RCC 7860 (cell line): ENCODE data around the gene RGS19.
"Not testable (repeated sequence)": the region's sequence is repeated elsewhere in the genome, so short reads cannot be mapped to it uniquely, and the experiment has no call there.

Experiments used
- DNase-seq: peaks from one replicate; pipeline ENCODE4 v3.0.0-alpha.2; 2015; ENCODE audit warnings: low spot score
- FAIRE-seq: peaks from 2 replicates; lab custom pipeline; 2012; peaks lifted over from hg19 to GRCh38; lab: Jason Lieb, UNC

Gene RGS19

DNA sequence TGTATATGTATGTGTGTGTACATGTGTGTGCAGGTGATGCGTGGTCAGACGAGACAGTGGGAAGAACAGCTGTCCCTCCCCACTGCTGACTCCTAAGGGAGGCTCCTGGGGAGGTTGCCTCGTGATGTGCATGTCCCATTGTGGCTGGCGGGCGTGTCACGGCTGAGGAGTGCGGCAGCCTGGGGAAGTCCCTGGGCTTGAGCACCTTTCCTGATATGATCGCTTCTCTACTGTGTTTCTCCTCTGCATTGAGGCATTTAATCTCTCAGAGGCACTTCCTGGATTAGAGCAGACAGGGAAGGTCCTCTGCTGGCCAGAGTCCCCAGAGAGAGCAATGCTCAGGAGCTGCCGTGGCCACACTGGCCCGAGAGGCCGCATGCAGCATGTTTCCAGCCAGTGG lies 16.6 kb upstream of the RGS19 start:
- no peak for DNase-seq
- no peak for FAIRE-seq

DNA sequence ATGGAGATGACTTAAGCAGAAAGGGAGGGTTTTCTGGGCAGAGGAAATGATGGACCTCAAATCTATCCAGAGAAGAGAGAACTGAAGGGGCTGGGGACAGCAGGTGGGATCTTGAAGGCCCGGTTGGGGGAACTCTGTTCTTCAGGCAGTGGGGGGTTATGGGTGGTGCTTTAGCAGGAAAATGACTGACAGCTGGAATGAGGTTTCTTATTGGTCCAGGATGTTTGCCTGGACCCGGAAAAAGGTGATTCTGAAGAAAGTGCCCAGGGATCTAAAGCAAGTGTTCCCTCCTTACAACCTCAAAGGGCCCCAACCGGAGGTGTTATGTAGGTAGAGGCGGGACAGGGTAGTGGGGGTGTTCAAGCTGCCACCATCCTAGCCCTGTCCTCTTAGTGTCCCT lies 16.1 kb upstream of the RGS19 start:
- no peak for DNase-seq
- no peak for FAIRE-seq

DNA sequence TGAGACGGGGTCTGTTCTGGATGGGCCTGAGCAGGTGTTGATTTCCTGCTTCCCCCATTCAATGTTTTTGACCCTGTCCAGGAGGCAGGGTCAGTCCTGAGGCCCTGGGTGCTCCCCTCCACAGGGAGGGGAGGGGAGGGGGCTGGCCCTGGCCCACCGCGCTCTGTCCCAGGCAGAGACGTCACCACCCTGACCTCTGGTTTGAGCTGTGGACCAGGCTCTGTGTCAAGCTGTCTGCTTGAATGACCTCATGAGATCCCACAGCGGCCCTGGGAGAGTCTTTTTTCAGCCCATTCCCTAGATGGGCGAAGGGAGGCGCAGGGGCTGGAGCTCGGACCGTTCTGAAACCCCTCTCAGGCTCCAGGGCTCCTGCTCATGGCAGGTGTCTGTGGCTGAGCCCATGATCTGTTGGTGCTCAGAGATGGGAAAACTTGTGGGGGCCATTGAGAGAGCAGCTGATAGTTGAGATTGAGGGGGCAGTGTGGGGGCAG lies 13.7 kb upstream of the RGS19 start:
- no peak for DNase-seq
- FAIRE-seq = no peak

DNA sequence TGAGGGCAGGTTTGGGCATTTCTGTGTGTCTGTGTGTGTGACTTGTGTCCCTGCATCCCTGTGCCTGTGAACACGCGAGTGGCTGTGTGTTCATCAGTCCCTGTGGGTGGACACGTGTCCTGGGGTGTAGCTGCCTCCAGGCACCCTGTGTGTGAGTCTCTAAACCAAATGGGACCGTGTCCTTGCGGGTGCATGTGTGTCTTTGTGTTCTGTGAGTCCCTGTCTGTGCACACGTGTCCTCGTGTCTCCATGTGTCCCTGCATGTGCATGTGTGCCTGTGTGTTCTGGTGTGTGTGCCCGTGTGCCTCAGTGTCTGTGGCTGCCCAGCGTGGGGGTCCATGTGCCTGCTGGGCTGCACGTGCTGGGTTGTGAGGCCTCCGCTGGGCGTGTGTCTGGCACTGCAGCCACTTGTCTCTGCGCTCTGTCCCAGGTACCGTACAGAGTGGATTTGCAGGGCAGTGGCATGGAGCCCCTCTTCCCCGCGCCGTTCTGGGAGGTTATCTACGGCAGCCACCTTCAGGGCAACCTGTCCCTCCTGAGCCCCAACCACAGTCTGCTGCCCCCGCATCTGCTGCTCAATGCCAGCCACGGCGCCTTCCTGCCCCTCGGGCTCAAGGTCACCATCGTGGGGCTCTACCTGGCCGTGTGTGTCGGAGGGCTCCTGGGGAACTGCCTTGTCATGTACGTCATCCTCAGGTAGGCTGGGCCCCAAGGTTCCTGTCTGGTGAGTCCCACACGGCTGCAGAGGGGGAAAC lies 13.1 kb upstream of the RGS19 start:
- no peak for FAIRE-seq
- no peak for DNase-seq

DNA sequence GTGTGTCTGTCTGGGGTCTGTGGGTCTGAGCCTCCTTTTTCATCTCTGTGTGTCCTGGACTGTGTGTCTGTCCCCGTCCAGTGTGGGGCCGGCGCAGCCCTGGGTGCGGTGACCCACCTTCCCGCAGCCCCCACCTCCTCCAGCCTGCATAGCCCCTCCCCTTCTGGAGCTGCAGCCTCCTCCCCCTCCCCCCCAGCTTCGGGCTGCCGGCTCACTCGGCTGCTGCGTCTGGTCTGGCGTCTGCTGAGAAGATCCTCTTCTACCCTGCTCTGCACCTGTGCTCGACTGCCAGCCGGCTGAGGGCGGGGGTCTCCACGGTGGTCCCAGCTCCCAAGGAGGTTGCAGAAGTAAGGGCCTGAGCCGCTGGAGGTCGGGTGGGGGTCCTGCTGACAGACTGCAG lies 12.5 kb upstream of the RGS19 start:
- FAIRE-seq = no peak
- no peak for DNase-seq

DNA sequence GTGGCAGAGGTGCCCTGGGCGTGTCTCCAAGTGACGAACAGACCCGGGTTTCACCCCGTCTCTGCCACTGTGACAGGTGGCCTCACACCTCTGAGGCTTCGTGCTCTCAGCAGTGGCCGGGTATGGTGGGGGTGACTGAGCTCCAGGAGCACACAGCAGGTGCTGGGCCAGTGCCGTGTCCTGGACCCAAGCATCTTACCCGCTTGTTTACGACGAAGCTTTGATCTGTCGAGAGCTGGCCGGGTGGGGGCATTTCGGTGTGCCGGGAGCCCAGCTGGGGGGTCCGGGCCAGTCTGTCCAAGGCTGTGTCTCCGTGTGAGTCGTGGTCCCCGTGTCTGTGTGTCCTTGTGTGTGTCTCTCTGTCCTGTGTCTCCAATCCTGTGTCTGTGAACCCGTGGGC lies 12.0 kb upstream of the RGS19 start:
- FAIRE-seq = no peak
- DNase-seq = no peak

DNA sequence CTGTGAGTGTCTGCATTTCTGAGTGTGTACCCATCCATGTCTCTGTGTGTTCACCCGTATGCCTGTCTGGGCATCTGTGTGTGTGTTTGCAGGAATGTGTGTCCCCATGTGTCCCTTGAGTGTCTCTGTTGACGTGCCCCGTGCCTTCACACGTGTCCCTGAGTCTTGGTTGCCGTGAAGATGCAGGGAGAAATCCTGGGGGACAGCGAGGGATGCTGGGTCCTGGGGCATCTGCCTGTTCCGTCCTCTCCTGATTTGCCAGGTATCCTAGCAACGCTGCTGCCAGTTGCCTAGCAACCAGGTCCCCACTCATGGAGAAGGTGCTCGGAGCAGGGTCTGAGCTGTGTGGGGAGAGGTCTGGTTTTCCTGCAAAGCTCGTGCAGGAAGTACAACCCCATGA lies 10.8 kb upstream of the RGS19 start:
- DNase-seq (no peak), FAIRE-seq (no peak)

DNA sequence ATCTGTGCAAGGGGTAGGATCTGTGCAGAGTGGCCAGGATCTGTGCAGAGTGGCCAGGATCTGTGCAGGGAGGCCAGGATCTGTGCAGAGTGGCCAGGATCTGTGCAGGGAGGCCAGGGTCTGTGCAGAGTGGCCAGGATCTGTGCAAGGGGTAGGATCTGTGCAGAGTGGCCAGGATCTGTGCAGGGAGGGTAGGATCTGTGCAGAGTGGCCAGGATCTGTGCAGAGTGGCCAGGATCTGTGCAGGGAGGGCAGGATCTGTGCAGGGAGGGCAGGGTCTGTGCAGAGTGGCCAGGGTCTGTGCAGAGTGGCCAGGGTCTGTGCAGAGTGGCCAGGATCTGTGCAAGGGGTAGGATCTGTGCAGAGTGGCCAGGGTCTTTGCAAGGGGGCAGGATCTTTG lies 9.3 kb upstream of the RGS19 start:
- not testable (repeated sequence) for DNase-seq, FAIRE-seq

DNA sequence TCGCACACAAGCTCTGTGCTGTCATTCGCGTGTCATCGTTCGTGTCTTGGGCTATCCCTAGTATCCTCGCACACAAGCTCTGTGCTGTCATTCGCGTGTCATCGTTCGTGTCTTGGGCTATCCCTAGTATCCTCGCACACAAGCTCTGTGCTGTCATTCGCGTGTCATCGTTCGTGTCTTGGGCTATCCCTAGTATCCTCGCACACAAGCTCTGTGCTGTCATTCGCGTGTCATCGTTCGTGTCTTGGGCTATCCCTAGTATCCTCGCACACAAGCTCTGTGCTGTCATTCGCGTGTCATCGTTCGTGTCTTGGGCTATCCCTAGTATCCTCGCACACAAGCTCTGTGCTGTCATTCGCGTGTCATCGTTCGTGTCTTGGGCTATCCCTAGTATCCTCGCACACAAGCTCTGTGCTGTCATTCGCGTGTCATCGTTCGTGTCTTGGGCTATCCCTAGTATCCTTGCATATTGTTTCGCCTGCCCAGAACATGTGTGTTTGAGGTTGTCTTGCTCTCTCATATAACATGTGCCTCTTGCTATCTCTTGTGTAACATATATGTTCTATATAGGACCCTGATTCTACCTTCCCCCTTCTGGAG lies 8.0 kb upstream of the RGS19 start:
- FAIRE-seq, DNase-seq: not testable (repeated sequence)

DNA sequence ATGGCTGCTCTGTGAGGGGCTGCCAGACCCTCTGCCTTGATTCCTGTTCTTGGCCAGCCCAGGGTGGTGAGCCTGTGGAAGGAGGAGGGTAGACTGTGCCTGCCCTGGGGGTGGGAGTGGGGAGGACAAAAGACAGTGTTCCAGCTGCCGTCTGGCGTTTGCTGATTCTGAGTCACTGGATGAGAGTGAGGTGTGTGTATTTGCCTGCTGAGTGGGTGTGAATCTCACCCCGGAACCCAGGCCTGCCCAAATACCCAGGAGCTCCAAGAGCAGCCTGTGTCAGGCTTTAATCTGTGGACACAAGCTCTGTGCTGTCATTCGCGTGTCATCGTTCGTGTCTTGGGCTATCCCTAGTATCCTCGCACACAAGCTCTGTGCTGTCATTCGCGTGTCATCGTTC lies 7.5 kb upstream of the RGS19 start:
- DNase-seq (no peak), FAIRE-seq (no peak)

DNA sequence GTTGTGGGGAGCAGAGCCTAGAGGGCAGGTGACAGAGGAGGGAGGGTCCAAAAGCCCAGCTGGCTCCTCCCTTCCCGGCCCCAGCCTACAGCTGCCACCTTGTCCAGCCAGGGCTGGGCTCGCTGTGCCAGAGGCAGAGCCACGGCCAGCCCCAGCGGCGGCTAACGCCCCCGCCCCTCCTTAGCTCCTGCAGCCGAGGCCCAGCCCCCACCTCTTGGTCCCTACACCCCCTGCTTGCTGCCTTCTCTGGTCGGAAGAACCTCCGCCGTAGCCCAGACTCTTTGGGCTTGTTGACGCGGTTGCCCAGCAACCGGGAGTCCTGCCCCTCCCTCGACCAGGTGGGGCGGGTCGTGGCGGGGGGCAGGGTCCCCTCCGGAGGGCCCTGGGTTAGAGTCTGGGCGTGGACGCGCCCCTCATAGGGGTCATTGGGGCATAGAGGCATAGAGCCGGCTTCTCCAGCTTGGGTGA lies 5.4 kb upstream of the RGS19 start:
- DNase-seq (no peak), FAIRE-seq (no peak)

DNA sequence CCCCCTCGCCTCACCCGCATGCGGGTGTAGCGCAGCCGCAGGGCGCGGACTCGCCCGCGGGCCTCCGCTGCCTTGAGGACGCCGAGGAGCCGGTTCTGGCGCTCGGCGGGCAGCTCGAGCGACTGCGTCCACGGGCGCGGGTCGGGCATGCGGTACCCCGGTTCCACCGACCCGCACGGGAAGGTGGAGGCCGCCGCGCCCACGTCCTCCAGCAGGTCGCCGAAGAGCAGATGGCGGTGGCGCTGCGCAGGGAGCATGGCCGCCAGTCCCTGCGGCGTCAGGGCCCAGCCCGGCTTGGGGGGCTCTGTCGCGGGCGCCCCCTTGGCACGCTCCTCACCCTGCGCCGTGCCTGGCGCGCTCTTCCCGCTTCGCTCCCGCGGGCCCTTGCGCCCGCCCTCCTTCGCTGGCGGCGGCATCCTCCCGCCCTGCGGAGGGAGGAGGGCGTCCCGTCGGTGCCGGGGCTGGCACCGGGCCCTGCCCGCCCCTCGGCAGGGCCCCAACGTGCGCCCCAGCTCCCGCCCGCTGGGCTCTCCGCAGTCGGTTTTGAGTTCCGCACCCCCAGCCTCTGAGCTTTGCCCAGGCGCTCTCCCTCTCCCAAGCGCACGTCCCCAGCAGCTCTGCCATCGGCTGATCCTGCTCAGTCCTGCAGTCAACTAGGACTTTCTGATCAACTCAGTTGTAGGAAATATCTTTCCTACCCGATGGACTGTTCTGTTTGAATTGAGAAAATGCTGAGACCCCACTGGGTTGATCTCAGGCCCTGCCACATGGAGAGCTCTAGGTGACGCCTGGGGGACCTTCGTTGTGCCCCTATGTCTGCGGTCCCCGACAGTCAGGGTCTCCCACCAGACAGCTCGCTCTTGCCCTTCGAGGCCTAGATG lies 4.7 kb upstream of the RGS19 start, which contains the start of gene LKAAEAR1:
TSS of gene LKAAEAR1 (minus strand) at position 595 of the 881 bp plus-strand sequence. CDS start at position 416, 179 bp downstream.
- DNase-seq (no peak), FAIRE-seq (no peak)

DNA sequence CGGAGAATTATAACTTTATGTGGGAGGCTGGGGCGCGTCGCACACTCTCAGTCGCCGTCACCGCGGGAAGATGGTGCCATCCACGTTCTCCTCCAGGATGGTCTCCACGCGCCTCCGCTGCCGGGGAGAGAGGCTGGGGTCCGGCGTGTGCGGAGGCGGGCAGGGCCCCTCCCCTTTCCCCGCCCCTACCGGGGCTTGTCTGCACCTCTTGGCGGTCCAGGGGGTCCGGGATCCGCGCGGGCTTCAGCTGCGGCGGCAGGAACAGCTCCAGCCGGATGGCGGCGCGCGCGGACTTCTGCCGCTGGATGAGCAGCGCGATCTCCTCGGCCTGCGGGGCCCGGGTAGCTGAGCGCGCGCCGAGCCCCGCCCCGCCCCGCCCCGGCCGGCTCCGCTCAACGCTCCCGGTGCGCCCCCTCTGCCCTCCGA lies 4.1 kb upstream of the RGS19 start:
- DNase-seq (no peak), FAIRE-seq (no peak)

DNA sequence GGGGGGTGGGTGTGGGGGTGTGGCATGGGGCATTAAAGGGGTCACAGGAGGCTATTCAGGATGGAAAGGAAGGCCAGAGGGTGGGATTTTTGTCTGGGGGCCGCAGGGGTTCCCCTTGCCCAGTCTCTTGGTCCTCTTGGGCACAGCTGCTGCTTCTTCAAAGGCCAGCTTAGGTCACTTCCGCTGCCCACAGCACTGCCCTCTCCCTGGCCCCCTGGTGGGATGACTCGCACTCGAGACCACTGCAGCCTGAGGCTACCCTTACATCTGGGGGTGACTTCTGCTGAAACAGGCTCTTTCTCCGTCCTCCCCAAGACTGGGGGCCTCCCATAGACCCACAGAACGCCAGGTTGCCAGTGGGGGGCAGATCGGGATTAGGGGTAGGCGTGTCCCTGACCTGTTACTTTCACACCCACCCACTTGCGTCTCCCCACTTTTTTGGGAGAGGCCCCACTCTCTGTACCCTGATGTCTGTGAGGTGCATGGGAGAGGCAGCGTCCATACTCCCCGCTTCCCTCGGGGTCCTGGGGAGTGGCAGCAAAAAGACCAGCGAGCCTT lies 3.6 kb upstream of the RGS19 start:
- no peak for FAIRE-seq
- no peak for DNase-seq

DNA sequence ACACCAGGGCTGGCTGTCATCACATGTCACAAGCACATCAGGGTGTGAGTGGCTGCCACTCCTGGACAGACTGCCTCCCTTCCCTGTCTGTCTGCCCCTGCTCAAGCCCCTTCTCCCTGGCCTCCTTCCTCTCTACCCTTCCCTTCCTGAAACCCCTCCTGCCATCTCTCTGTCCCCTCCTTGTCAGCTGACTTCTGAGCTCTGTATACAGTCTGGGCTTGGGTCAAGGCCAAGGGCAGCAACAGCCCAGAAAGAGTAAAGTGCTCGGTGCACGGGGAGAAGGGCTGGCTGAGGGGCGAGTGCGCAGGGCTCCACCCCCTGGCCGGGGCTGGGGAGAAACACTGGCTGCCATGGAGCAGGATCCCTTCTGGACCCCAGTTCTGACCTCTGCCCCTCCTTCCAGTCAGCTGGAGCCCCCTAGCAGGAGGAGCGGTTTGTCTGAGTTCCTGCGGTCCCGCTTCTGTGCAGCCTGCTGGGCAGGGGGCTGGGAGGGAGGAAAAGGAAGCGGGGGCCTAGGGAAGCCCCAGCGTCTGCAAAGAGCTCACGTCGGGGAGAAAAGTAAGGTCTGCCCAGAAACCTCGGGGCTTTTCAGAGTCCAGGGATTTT lies 2.9 kb upstream of the RGS19 start:
- FAIRE-seq = no peak
- DNase-seq = no peak

DNA sequence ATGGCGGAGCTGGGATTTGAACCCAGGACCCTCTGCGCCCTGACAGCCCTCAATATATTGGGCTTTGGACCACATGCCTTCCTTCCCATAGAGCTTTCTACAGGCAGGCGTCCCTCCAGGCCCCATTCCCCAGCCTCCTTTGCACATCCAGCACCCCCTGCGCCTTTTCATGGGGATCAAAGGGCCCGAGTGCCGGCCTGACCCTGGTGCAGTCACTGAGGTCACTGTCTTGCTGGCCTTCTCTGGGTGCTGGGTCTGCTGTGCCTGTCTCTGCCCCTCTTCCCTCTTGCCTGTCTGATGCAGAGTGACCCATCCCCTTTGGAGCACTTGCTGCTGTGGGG lies 2.3 kb upstream of the RGS19 start:
- DNase-seq (no peak), FAIRE-seq (no peak)

DNA sequence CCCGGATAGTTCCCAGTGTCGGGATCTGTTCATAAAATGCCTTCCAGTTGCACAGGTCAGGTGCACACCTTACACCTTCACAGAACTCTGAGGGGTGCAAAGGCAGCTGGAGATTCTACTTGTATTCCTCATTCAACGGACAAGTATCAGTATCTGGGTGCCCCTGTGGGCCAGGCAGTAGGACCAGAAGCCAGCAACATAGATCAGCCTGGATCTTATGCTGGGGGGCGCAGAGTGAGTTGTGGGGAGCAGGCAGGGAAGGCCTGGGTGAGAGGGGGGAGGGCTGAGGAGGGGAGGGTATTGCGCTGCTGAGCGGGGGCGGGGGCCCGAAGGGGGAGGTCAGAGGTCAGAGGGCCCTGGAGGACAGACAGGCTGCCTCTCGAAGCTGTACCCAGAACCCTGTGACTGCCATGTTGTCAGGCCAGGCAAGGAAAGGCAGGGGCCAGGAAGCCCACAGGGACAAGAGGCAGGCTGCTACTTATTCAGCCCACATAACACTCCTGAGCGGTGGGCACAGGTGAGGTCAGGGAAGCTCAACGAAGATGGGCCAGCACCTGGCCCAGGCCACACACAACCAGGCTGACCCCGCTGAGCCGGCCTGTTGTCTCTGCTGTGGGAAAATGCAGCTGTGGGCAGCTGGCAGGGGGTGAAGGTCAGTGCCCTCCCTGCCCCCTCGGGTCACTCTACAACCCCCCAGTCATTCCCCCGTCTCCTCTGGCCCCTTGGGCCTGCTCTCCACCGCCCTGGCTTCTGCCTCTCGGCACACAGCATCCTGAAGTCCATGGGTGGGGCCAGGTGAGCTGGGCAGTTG lies 1.7 kb upstream of the RGS19 start:
- FAIRE-seq (no peak), DNase-seq (no peak)

DNA sequence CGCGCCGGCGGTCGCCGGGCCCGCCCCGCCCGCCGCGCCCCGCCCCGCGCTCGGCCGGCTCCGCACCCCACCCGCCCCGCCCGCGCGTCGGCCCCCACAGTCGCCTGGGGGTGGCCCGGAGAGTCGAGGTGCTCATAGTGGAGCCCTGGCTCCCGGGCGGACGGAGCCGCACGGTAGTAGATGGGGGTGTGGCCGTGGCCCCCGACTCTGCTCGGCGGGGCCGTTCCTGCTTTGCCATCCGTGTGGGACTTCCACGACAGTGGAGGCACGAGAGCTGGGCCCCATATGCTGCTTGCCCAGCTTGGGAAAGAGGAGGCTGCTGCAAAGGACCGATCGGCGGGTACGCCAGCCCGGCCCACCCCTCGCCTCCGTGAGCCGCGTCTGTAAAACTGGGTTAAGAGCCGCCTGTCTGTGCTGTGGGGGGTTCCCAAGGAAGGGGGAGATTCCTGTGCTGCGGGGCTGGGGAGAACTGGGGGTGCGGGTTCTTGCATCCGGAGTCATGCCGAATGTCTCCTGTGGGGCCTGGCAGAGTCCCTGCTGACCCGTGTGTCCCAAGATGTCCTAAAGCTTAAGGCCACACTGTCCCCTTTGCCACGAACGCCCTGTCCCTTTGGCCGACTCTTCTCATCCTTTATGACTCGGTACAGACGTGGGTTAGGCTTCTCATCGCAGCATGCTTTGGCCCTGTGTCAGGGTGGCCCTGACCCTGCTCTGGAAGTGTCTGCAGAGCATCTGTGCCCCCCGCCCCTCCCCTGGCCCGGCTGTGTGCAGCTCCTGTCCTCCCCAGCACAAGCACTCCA lies 895 bp upstream of the RGS19 start, which contains the start of gene OPRL1:
TSS of gene OPRL1 (plus strand) at position 70 of the 800 bp plus-strand sequence. CDS start 12,639 bp downstream, outside the sequence.
- no peak for FAIRE-seq
- DNase-seq = no peak

DNA sequence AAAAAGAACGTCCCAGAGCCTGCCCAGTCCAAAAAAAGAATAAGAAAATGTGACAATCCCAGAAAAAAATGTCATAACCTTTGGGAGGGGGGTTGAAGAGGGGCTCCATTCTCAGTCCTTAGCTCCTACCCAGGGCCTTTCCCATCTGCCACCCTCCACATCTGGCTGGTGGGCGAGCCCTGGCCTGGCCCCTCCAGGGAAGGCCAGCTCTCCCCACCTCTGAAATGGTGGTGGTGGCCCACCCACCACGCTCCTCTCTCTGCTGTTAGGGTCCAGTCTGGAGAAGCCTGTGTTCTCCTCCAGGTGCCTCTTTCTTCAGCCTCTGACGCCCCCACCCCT lies 415 bp downstream of the RGS19 start:
- DNase-seq (no peak), FAIRE-seq (no peak)
